HL-60 (cell line): ENCODE results near the gene AK8.

Experiments used
- GABPA ChIP-seq: IDR thresholded peaks from 2 replicates; pipeline ENCODE4 v1.6.1; 2012; ENCODE audit warnings: low read depth
- POLR2AphosphoS5 ChIP-seq: IDR thresholded peaks from 2 replicates; pipeline ENCODE4 v1.6.1; 2012; ENCODE audit warnings: low read depth
- SPI1 ChIP-seq: IDR thresholded peaks from 2 replicates; pipeline ENCODE4 v1.6.1; 2012; ENCODE audit warnings: low read depth, mild to moderate bottlenecking, borderline replicate concordance
- TF ChIP-seq, protein P1 (sequence below): IDR thresholded peaks from one replicate; pipeline ENCODE4 v1.5.1; 2011; ENCODE audit warnings: low read length, control low read depth, inconsistent platforms; ENCODE audit not compliant: insufficient read depth
- TF ChIP-seq, protein P2 (sequence below): IDR thresholded peaks from 2 replicates; pipeline ENCODE4 v1.6.1; 2012; ENCODE audit warnings: low read depth; ENCODE audit not compliant: insufficient replicate concordance

DNA sequence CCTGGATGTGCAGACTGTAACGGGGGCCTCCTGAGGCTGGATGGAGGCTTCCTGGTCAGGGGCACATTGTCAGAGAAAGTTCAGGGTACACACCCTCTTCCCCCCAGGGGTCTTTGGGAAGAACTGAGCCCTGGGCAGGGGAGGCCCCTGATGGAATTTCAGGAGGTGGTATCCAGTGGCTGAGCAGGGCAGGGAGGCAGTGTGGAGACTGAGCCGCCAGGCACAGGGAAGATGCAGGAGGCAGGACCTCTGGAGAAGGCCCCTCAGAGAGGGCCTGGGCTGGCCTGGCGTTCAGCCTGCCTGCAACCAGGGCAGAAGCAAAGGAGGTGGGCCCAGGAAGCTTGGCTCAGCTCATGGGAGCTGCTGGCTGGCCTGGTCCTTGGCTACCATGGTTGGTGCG lies 154.3 kb downstream of the AK8 start:
- TF ChIP-seq, protein P1, sequence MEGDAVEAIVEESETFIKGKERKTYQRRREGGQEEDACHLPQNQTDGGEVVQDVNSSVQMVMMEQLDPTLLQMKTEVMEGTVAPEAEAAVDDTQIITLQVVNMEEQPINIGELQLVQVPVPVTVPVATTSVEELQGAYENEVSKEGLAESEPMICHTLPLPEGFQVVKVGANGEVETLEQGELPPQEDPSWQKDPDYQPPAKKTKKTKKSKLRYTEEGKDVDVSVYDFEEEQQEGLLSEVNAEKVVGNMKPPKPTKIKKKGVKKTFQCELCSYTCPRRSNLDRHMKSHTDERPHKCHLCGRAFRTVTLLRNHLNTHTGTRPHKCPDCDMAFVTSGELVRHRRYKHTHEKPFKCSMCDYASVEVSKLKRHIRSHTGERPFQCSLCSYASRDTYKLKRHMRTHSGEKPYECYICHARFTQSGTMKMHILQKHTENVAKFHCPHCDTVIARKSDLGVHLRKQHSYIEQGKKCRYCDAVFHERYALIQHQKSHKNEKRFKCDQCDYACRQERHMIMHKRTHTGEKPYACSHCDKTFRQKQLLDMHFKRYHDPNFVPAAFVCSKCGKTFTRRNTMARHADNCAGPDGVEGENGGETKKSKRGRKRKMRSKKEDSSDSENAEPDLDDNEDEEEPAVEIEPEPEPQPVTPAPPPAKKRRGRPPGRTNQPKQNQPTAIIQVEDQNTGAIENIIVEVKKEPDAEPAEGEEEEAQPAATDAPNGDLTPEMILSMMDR, result no peak
- TF ChIP-seq POLR2AphosphoS5 (no peak), GABPA (no peak), SPI1 (no peak)
- TF ChIP-seq, protein P2, sequence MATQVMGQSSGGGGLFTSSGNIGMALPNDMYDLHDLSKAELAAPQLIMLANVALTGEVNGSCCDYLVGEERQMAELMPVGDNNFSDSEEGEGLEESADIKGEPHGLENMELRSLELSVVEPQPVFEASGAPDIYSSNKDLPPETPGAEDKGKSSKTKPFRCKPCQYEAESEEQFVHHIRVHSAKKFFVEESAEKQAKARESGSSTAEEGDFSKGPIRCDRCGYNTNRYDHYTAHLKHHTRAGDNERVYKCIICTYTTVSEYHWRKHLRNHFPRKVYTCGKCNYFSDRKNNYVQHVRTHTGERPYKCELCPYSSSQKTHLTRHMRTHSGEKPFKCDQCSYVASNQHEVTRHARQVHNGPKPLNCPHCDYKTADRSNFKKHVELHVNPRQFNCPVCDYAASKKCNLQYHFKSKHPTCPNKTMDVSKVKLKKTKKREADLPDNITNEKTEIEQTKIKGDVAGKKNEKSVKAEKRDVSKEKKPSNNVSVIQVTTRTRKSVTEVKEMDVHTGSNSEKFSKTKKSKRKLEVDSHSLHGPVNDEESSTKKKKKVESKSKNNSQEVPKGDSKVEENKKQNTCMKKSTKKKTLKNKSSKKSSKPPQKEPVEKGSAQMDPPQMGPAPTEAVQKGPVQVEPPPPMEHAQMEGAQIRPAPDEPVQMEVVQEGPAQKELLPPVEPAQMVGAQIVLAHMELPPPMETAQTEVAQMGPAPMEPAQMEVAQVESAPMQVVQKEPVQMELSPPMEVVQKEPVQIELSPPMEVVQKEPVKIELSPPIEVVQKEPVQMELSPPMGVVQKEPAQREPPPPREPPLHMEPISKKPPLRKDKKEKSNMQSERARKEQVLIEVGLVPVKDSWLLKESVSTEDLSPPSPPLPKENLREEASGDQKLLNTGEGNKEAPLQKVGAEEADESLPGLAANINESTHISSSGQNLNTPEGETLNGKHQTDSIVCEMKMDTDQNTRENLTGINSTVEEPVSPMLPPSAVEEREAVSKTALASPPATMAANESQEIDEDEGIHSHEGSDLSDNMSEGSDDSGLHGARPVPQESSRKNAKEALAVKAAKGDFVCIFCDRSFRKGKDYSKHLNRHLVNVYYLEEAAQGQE, result no peak
